H1 (cell line): ENCODE results near the gene KRTAP3-2. TPM values are rescaled to one million over a fixed set of nuclear protein-coding genes. Genes with fewer than 3 reads are reported as not detected.

ENCODE experiments used
- CTCF ChIA-PET: fragments of 300-600 bp; sonication (Branson Sonifier 250); formaldehyde crosslinking; loops from one replicate; lab custom pipeline; 2021; ENCODE audit not compliant: partially characterized antibody; lab: Charles Lee
- POLR2A ChIA-PET: fragments of 300-600 bp; sonication (Branson Sonifier 250); formaldehyde crosslinking; loops from one replicate; lab custom pipeline; 2021; ENCODE audit warnings: inconsistent platforms; ENCODE audit not compliant: partially characterized antibody; lab: Charles Lee
- DNase-seq, 2 experiments: peaks; one replicate each; pipeline versions ENCODE4 v3.0.0 to v3.0.0-alpha.2; 2010 to 2022; ENCODE audit warnings: low spot score in 2 of 2, low read depth in 1 of 2, mixed read lengths in 1 of 2
- FAIRE-seq: peaks from 2 replicates; lab custom pipeline; 2011; peaks lifted over from hg19 to GRCh38; lab: Jason Lieb, UNC
- H2AFZ ChIP-seq: 2 replicates; pipeline ENCODE4 v1.8.1; 2012; ENCODE audit warnings: low read length, inconsistent platforms
- H2AK5ac ChIP-seq: 2 replicates; pipeline ENCODE4 v1.6.1; 2013; ENCODE audit warnings: low read depth, low read length
- H2BK120ac ChIP-seq: replicated peaks from 2 replicates; pipeline ENCODE3; 2013; ENCODE audit warnings: low read depth, low read length, inconsistent platforms
- H2BK12ac ChIP-seq: 2 replicates; pipeline ENCODE4 v1.6.1; 2013; ENCODE audit warnings: low read depth, low read length
- H2BK15ac ChIP-seq: 2 replicates; pipeline ENCODE4 v1.6.1; 2013; ENCODE audit warnings: low read length
- H2BK20ac ChIP-seq: 2 replicates; pipeline ENCODE4 v1.6.1; 2013; ENCODE audit warnings: low read length
- H2BK5ac ChIP-seq: 2 replicates; pipeline ENCODE4 v1.6.1; 2013; ENCODE audit warnings: low read depth, low read length
- H3K14ac ChIP-seq: 2 replicates; pipeline ENCODE4 v1.6.1; 2013; ENCODE audit warnings: inconsistent platforms; ENCODE audit not compliant: insufficient read length
- H3K18ac ChIP-seq: 2 replicates; pipeline ENCODE4 v1.6.1; 2013; ENCODE audit warnings: low read length; ENCODE audit errors: extremely low read depth
- H3K23ac ChIP-seq: 2 replicates; pipeline ENCODE4 v1.6.1; 2013; ENCODE audit warnings: inconsistent platforms; ENCODE audit not compliant: insufficient read length
- H3K23me2 ChIP-seq: 2 replicates; pipeline ENCODE4 v1.6.1; 2013; ENCODE audit warnings: low read depth, low read length
- H3K27ac ChIP-seq: 2 replicates; pipeline ENCODE4 v1.6.1; 2011; ENCODE audit warnings: low read depth, low read length, inconsistent platforms
- H3K27me3 ChIP-seq, 4 experiments: replicated peaks in 1 of 4; 1 replicate in 1 of 4; 2 replicates in 3 of 4; pipeline versions ENCODE4 v1.6.1 to v1.8.1; 2011 to 2013; ENCODE audit warnings: low read length in 3 of 4, mild to moderate bottlenecking in 3 of 4, inconsistent platforms in 2 of 4, mixed read lengths in 2 of 4, moderate library complexity in 1 of 4; ENCODE audit not compliant: control insufficient read depth in 3 of 4, insufficient read depth in 3 of 4; ENCODE audit errors: extremely low read depth in 1 of 4
- H3K36me3 ChIP-seq, 4 experiments: 2 replicates each; pipeline versions ENCODE4 v1.6.1 to v1.8.1; 2011 to 2013; ENCODE audit warnings: mild to moderate bottlenecking in 4 of 4, low read length in 3 of 4, moderate library complexity in 2 of 4, control low read depth in 1 of 4, inconsistent platforms in 1 of 4; ENCODE audit not compliant: insufficient read depth in 4 of 4, control insufficient read depth in 2 of 4
- H3K4ac ChIP-seq: replicated peaks from 2 replicates; pipeline ENCODE3; 2013; ENCODE audit warnings: low read length, low read depth, mixed read lengths, inconsistent platforms; ENCODE audit not compliant: insufficient read length
- H3K4me1 ChIP-seq, 4 experiments: replicated peaks in 1 of 4; 1 replicate in 1 of 4; 2 replicates in 3 of 4; pipeline versions ENCODE4 v1.6.1 to v1.8.1; 2011 to 2013; ENCODE audit warnings: low read length in 3 of 4, inconsistent platforms in 2 of 4, mixed read lengths in 1 of 4; ENCODE audit not compliant: insufficient read depth in 4 of 4, control insufficient read depth in 3 of 4
- H3K4me2 ChIP-seq, 2 experiments: 2 replicates each; pipeline versions ENCODE4 v1.6.1 to v1.8.1; 2011 to 2013; ENCODE audit warnings: low read depth in 2 of 2, low read length in 2 of 2, control low read depth in 1 of 2, inconsistent platforms in 1 of 2, mild to moderate bottlenecking in 1 of 2; ENCODE audit not compliant: insufficient read depth in 1 of 2
- H3K4me3 ChIP-seq, 4 experiments: fragments of 200-600, 300-600 bp in 1 of 4; sonication (generic), shearing (Covaris generic), sonication (Bioruptor Twin) in 1 of 4; 2 replicates each; pipeline versions ENCODE4 v1.5.1 to v1.8.1; 2011 to 2016; ENCODE audit warnings: low read length in 4 of 4, low read depth in 3 of 4, control low read depth in 2 of 4, inconsistent platforms in 2 of 4, mild to moderate bottlenecking in 2 of 4, mixed read lengths in 1 of 4, moderate library complexity in 1 of 4; ENCODE audit not compliant: insufficient read depth in 2 of 4; ENCODE audit errors: extremely low read depth in 1 of 4
- H3K56ac ChIP-seq: replicated peaks from 2 replicates; pipeline ENCODE3; 2013; ENCODE audit warnings: low read depth, mild to moderate bottlenecking, mixed read lengths, low read length, inconsistent platforms; ENCODE audit not compliant: insufficient read length
- H3K79me1 ChIP-seq: 2 replicates; pipeline ENCODE4 v1.6.1; 2013; ENCODE audit warnings: low read depth, low read length, control low read depth
- H3K79me2 ChIP-seq, 2 experiments: 2 replicates each; pipeline versions ENCODE4 v1.6.1 to v1.8.1; 2012 to 2013; ENCODE audit warnings: low read length in 2 of 2, mild to moderate bottlenecking in 2 of 2, inconsistent platforms in 1 of 2; ENCODE audit not compliant: insufficient read depth in 2 of 2, control insufficient read depth in 1 of 2
- H3K9ac ChIP-seq, 4 experiments: replicated peaks in 1 of 4; 1 replicate in 1 of 4; 2 replicates in 3 of 4; pipeline versions ENCODE4 v1.6.1 to v1.8.1; 2011 to 2013; ENCODE audit warnings: low read depth in 3 of 4, low read length in 3 of 4, control low read depth in 2 of 4, mild to moderate bottlenecking in 2 of 4, moderate library complexity in 2 of 4, inconsistent platforms in 1 of 4; ENCODE audit errors: extremely low read depth in 1 of 4
- H3K9me3 ChIP-seq, 2 experiments: 2 replicates each; pipeline versions ENCODE4 v1.6.1 to v1.8.1; 2012 to 2013; ENCODE audit warnings: mild to moderate bottlenecking in 2 of 2, moderate library complexity in 2 of 2, control low read depth in 1 of 2, inconsistent platforms in 1 of 2, low read depth in 1 of 2, low read length in 1 of 2, mixed read lengths in 1 of 2; ENCODE audit not compliant: insufficient read depth in 2 of 2
- H4K20me1 ChIP-seq, 2 experiments: replicated peaks in 1 of 2; 2 replicates each; pipeline versions ENCODE3 to v1.8.1; 2011 to 2013; ENCODE audit warnings: inconsistent platforms in 2 of 2, low read length in 2 of 2, mild to moderate bottlenecking in 1 of 2; ENCODE audit not compliant: insufficient read depth in 2 of 2, control insufficient read depth in 1 of 2
- H4K5ac ChIP-seq: 2 replicates; pipeline ENCODE4 v1.6.1; 2013; ENCODE audit warnings: low read length, low read depth, mixed read lengths, inconsistent platforms; ENCODE audit not compliant: insufficient read length
- H4K8ac ChIP-seq: 2 replicates; pipeline ENCODE4 v1.8.0; 2013; ENCODE audit warnings: mild to moderate bottlenecking, moderate library complexity, low read length, inconsistent platforms; ENCODE audit not compliant: insufficient read depth; ENCODE audit errors: extremely low read depth
- H4K91ac ChIP-seq: replicated peaks from 2 replicates; pipeline ENCODE3; 2013; ENCODE audit warnings: low read length, mixed read lengths, inconsistent platforms; ENCODE audit not compliant: insufficient read length
- BRCA1 ChIP-seq: IDR thresholded peaks from 2 replicates; pipeline ENCODE4 v1.6.1; 2012; ENCODE audit warnings: low read depth, low read length, improper control_type of control experiment
- CEBPB ChIP-seq: IDR thresholded peaks from 2 replicates; pipeline ENCODE4 v1.6.1; 2012; ENCODE audit warnings: low read depth, low read length
- CTCF ChIP-seq, 3 experiments: IDR thresholded peaks; 1 replicate in 2 of 3; 2 replicates in 1 of 3; pipeline versions ENCODE4 v1.5.1 to v1.6.1; 2011; ENCODE audit warnings: low read length in 3 of 3, mild to moderate bottlenecking in 3 of 3, inconsistent platforms in 2 of 3, low read depth in 1 of 3, moderate library complexity in 1 of 3; ENCODE audit not compliant: insufficient read depth in 1 of 3; ENCODE audit errors: control extremely low read depth in 1 of 3
- GTF2F1 ChIP-seq: IDR thresholded peaks from 2 replicates; pipeline ENCODE4 v1.6.1; 2012; ENCODE audit warnings: low read depth, low read length, improper control_type of control experiment, borderline replicate concordance
- KDM1A ChIP-seq: fragments of 200-600, 300-600 bp; sonication (generic); IDR thresholded peaks from 2 replicates; pipeline ENCODE4 v1.7.1; 2016; ENCODE audit warnings: mild to moderate bottlenecking, low read length, borderline replicate concordance
- POU5F1 ChIP-seq: IDR thresholded peaks from 2 replicates; pipeline ENCODE4 v1.6.1; 2011; ENCODE audit warnings: low read depth, mild to moderate bottlenecking, low read length, moderate library complexity
- RAD21 ChIP-seq, 2 experiments: IDR thresholded peaks in 1 of 2; conservative IDR thresholded peaks in 1 of 2; 2 replicates each; pipeline ENCODE4 v1.6.1; 2011; ENCODE audit warnings: low read depth in 2 of 2, low read length in 2 of 2, improper control_type of control experiment in 1 of 2, inconsistent platforms in 1 of 2, mild to moderate bottlenecking in 1 of 2, moderate library complexity in 1 of 2
- RXRA ChIP-seq: IDR thresholded peaks from 2 replicates; pipeline ENCODE4 v1.6.1; 2011; ENCODE audit warnings: low read depth, mild to moderate bottlenecking, low read length, moderate library complexity; ENCODE audit not compliant: insufficient read depth
- SIRT6 ChIP-seq: IDR thresholded peaks from one replicate; pipeline ENCODE4 v1.7.1; 2012; ENCODE audit warnings: low read length, inconsistent platforms
- TEAD4 ChIP-seq: IDR thresholded peaks from 2 replicates; pipeline ENCODE4 v1.6.1; 2012; ENCODE audit warnings: low read depth, low read length, inconsistent platforms, mixed read lengths
- USF2 ChIP-seq: IDR thresholded peaks from 2 replicates; pipeline ENCODE4 v1.6.1; 2011; ENCODE audit warnings: low read length, improper control_type of control experiment
- WGBS, 2 experiments: shearing (Covaris generic) in 1 of 2; methylation state at CpG; one replicate each; pipeline versions ENCODE4 v1.1.6 to v1.1.7; 2013 to 2015; ENCODE audit warnings: low lambda C conversion rate in 2 of 2, mixed read lengths in 2 of 2, inconsistent platforms in 1 of 2, low coverage in 1 of 2, missing lambda C conversion rate in 1 of 2; ENCODE audit not compliant: insufficient replicate concordance in 2 of 2, insufficient coverage in 1 of 2, insufficient read length in 1 of 2; ENCODE audit errors: extremely low coverage in 1 of 2, missing lambda C conversion rate in 1 of 2; 5-methylcytosine and 5-hydroxymethylcytosine counted together
- polyA plus RNA-seq, 7 experiments: library from polyadenylated mRNA; depleted of rRNA in 3 of 7; stranded (reverse) in 5 of 7; unstranded in 2 of 7; fragments of >200 nt in 5 of 7; fragments of 200-250 nt in 2 of 7; gene quantifications; 1 replicate in 5 of 7; 2 replicates in 1 of 7; 4 replicates in 1 of 7; pipeline versions ENCODE4 v1.2.1 to v1.2.3, GENCODE V29; 2011 to 2013; ENCODE audit warnings: missing spikeins in 2 of 7, mixed read lengths in 2 of 7
- total RNA-seq: library from RNA; stranded (reverse); fragmentation: NEBNext Ultra II Directional; extraction: Animal tissue kit (Norgen Biotek cat#: 25700); gene quantifications from 2 replicates; pipeline ENCODE4 v1.2.1, GENCODE V29; 2021

Gene KRTAP3-2
- total and polyA plus RNA-seq, 2 of the 8 experiments (the other 6 are each of a cell fraction or from before 2014, with no cell fraction given), result not detected

- no peak overlapping the region for H3K14ac ChIP-seq
- H2BK5ac ChIP-seq, result no peak overlapping the region
- H3K4me1 ChIP-seq, result no peaks in the 10 kb centered on the region
- H3K56ac ChIP-seq, result no peak overlapping the region
- no peak overlapping the region for H3K4me3 ChIP-seq
- H4K5ac ChIP-seq, result no peak overlapping the region
- no peak overlapping the region for H2BK15ac ChIP-seq
- no peak overlapping the region for H3K4ac ChIP-seq
- ChIA-PET POLR2A (no interaction called here), CTCF (interaction anchor here (0.7 kb wide), 1 partner anchor 152 kb away, joined by 3 read pairs; no protein-coding TSS in a partner anchor)
- no peak overlapping the region for H4K8ac ChIP-seq
- no peaks in the 10 kb centered on the region for H3K9me3 ChIP-seq
- H3K23me2 ChIP-seq, result no peaks in the 10 kb centered on the region
- no peak overlapping the region for H2BK20ac ChIP-seq
- H3K27ac ChIP-seq, result no peak overlapping the region
- no peaks in the 10 kb centered on the region for H3K79me1 ChIP-seq
- no peak overlapping the region for H2AFZ ChIP-seq
- no peak for DNase-seq
- no peak overlapping the region for H3K18ac ChIP-seq
- no peak overlapping the region for H3K4me2 ChIP-seq
- WGBS, 2 experiments, result 84% methylated on average over 7 of the region's 7 CpGs; no CpG with 5 or more reads in 1 of the 2 experiments
- no peak for FAIRE-seq
- H2AK5ac ChIP-seq, result no peak overlapping the region
- no peak overlapping the region for H2BK120ac ChIP-seq
- no peak overlapping the region for H3K23ac ChIP-seq
- no peak overlapping the region for H2BK12ac ChIP-seq
- H3K27me3 ChIP-seq, result no peaks in the 10 kb centered on the region; a peak in 1 of 7 replicates
- H4K91ac ChIP-seq, result no peak overlapping the region
- no peaks in the 10 kb centered on the region for H3K79me2 ChIP-seq
- H4K20me1 ChIP-seq, result no peaks in the 10 kb centered on the region
- H3K9ac ChIP-seq, result no peak overlapping the region
- H3K36me3 ChIP-seq, result no peaks in the 10 kb centered on the region
- TF ChIP-seq SIRT6, result no peak
- TF ChIP-seq TEAD4, result no peak
- no peak for TF ChIP-seq RXRA
- no peak for TF ChIP-seq GTF2F1
- no peak for TF ChIP-seq POU5F1
- no peak for TF ChIP-seq RAD21 (IDR thresholded peaks at IDR 0.05 in 1 of 2, conservative IDR thresholded peaks at IDR 0.05 in 1 of 2; ENCODE audit: low read depth in 2 of 2, low read length in 2 of 2)
- TF ChIP-seq BRCA1, result no peak
- TF ChIP-seq KDM1A, result no peak
- no peak for TF ChIP-seq CTCF (IDR thresholded peaks at IDR 0.05; ENCODE audit: control extremely low read depth in 1 of 3, insufficient read depth in 1 of 3, low read depth in 1 of 3, low read length in 3 of 3)
- no peak for TF ChIP-seq CEBPB
- TF ChIP-seq USF2, result no peak
Measured at GRCh38 chr17:41015454-41015853, 15.7 kb upstream of the KRTAP3-2 start.
